Stimulated activated CD4-positive, alpha-beta T cell treated with anti-CD3 and anti-CD28 coated beads, Interleukin-1b, Interleukin-23, amount 100 ng/mL, for 1 hour (primary cell): ENCODE measurements around the gene RBAK.
A peak's percentile ranks its signal among the peaks of the same experiment; 100 is the strongest.
"Not testable (repeated sequence)": the region's sequence is repeated elsewhere in the genome, so short reads cannot be mapped to it uniquely, and the experiment has no call there.

ENCODE experiments used
- DNase-seq, 2 donors: peaks; one replicate each; pipeline ENCODE4 v3.0.0-alpha.2; 2020; ENCODE audit warnings: low read depth in 2 of 2

Gene RBAK

GRCh38 chr7:5045558-5046396 is at the start of gene RBAK:
Gene RBAK (plus strand): TSS chr7:5045860. CDS start chr7:5048077, 2,217 bp downstream.
- DNase-seq = peak; percentile 70 to 76

- DNase-seq = no peak
These were observed 48.9 kb upstream of the RBAK start for GRCh38 chr7:4996696-4997222.

DNA sequence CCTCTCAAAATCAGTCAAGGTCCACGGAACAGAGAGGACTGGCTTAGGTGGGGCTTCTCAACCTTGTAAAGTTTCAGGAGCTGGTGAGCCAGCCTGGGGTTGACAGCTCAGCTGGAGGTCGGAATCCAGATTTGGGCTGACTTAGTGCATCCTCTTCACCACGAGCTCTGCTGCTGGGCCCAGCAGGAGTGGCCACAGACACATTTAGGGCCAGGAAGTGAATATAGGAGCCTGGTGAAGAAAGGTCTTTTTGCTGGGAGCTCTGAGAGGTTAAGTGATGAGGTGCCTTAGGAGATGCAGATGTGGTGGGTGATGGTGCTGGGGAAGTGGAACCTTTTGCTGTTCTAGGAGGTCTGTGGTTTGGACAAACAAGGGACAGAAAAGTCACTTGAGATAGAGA is 47.4 kb upstream of the RBAK start:
- no peak for DNase-seq

GRCh38 chr7:4998910-4999309 is 46.8 kb upstream of the RBAK start:
- DNase-seq = no peak

- no peak for DNase-seq
These were observed 46.2 kb upstream of the RBAK start for GRCh38 chr7:4999369-4999950.

- DNase-seq = no peak
These were observed 44.7 kb upstream of the RBAK start for GRCh38 chr7:5001003-5001402.

- no peak for DNase-seq
These were observed 43.7 kb upstream of the RBAK start for GRCh38 chr7:5001911-5002310.

DNA sequence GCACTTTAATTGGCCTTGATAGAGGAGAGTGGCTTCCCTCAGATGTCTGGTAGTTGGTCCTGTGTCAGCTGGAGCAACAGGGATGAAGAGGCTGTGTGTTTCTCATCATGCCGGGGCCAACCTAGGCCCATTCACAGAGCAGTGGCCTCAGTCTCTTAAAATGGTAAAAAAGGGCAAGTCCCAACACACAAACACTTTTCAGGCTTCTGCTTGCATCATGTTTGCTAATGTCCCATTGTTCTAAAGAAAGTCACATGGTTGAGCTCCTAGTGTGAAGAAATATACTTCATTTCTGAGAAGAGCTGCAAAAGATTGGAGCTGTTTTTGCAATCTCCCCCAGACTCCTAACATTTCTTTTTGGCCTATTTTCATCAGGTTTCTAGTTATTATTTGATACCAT is 40.6 kb upstream of the RBAK start:
- no peak for DNase-seq

GRCh38 chr7:5012985-5013384 is 32.7 kb upstream of the RBAK start:
- DNase-seq = no peak

DNA sequence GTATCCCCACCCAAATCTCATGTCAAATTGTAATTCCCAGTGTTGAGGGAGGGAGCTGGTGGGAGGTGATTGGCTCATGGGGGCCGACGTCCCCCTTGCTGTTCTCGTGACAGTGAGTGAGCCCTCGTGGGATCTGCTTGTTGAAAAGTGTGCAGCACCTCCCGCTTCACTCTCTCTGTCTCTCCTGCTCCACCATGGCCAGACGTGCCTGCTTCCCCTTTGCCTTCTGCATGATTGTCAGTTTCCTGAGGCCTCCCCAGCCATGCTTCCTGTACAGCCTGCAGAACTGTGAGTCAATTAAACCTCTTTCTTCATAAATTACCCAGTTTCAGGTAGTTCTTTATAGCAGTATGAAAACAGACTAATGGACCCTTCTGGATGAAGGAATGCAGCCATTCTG is 29.7 kb upstream of the RBAK start:
- DNase-seq = not testable (repeated sequence)

DNA sequence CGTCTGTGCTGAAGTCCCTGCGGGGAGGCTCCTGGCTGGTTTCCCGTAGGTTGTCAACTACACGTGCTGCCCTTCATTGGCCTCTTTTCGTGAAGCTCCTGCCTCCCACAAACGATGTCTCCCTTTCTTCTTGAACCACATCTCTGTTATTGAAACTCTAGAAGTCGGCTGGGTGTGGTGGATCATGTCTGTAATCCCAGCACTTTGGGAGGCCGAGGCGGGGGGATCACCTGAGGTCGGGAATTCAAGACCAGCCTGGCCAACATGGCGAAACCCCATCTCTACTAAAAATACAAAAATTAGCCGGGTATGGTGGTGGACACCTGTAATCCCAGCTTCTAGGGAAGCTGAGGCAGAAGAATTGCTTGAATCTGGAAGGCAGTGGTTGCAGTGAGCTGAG is 28.0 kb upstream of the RBAK start:
- not testable (repeated sequence) for DNase-seq

DNA sequence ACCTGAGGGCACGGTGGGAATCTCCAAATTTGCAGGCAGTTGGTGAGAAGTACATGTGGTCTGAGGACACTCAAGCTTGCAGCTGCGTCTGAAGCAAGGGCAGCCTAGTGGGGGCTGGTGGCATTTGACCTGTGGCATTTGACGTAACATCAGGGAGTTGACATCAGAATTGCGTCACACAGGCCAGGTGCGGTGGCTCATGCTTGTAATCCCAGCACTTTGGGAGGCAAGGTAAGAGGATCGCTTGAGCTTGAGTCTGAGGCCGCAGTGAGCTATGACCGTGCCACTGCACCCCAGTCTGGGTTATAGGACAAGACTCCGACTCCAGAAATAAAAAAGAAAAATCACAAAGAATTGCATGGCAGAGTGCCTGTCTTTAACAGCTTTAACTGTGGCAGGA is 25.6 kb upstream of the RBAK start:
- DNase-seq = no peak

DNA sequence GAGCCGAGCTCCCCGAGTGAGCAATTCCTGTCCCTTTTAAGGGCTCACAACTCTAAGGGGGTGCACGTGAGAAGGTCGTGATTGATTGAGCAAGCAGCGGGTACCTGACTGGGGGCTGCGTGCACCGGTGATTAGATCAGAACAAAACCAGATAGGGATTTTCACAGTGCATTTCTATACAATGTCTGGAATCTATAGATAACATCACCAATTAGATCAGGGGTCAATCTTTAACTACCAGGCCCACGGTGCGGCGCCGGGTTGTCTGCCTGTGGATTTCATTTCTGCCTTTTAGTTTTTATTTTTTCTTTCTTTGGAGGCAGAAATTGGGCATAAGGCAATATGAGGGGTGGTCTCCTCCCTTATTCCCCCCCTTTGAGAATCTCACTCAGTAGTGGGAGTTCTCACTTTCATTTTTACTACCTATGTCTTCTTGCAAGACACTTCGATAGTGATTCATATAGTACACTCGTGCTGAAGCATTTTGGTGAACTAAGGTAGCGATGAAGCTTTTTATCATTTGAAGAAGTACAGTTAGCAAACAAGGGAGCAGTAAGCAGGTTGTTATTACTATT is 24.6 kb upstream of the RBAK start:
- not testable (repeated sequence) for DNase-seq

GRCh38 chr7:5023626-5024025 is 22.0 kb upstream of the RBAK start:
- not testable (repeated sequence) for DNase-seq

- not testable (repeated sequence) for DNase-seq
These were observed 17.8 kb upstream of the RBAK start for GRCh38 chr7:5027796-5028410.

DNA sequence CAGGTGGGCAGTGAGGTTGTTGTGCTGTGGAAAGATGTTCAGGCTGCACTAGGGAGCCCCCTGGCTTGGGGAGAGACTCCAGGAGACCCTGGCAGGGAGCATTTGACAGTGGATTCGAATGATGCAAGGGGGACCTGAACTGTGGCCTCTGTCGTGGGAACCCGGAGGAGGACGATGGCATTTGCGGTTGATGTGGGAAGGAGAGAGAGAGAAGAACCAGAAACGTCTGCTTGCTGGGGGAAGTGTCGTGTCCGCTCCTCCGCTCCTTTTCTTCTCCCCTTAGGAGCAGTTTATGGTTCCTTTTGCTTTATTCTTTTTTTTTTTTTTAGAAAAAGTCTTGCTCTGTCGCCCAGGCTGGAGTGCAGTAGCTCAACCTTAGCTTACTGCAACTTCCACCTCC is 12.5 kb upstream of the RBAK start:
- not testable (repeated sequence) for DNase-seq

- DNase-seq = no peak
These were observed 10.4 kb upstream of the RBAK start for GRCh38 chr7:5035276-5035675.

GRCh38 chr7:5036446-5036845 is 9.2 kb upstream of the RBAK start:
- DNase-seq = no peak

DNA sequence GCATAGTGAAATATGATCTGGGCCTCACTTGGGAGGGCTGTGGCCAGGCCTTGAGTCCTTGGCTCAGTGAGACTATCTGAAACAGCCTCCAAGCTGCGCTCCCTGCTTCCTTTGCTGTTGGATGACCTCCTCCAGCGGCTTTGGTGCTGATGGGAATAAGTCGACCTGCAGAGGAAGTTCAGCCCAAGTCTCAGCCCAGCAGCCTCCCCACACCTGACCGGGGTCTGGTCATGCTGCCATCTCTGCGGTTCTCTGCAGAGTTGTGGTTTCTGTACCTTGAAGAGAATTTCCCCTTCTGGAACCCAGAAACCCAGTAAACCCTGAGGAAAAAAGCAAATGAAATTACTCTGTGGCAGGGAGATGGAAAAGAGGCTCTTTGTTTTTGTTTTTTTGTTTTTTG is 4.6 kb upstream of the RBAK start:
- DNase-seq = no peak

DNA sequence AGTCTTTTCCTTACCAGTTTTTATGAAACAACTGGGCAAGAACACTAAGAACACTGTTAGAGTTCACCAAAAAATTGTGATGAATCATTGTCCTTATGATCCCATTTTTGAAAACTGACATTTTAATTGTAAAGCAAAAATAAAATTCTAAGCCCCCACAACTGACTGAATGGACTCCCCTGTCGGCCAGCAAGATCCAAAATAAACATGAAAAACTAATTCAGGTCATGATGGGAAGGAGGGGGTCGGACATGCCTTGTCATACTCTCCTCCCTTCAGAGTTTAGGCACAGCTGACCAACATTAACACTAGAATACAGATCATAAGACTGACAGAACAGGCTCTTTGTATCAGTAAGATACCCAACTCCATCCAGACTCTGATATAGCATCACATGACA is 2.0 kb upstream of the RBAK start:
- DNase-seq = no peak

DNA sequence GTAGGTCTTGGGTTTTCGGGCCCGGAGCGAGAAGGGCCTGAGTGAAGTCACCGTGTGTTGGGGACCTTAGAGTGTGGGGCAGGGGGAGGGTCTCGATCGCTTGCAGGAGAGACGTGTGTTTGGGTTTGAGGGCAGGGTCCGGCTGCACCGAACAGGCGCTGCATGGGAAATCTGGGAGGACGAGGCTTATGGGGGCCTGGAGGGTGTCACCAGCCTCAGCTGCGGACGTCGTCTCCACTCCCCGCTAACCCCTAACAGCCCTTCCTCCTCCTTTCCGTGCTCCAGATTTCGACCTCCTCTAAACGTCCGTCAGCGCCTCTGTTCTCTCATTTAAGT is 705 bp downstream of the RBAK start:
- not testable (repeated sequence) for DNase-seq

- not testable (repeated sequence) for DNase-seq
These were observed 1.5 kb downstream of the RBAK start for GRCh38 chr7:5047127-5047526.

DNA sequence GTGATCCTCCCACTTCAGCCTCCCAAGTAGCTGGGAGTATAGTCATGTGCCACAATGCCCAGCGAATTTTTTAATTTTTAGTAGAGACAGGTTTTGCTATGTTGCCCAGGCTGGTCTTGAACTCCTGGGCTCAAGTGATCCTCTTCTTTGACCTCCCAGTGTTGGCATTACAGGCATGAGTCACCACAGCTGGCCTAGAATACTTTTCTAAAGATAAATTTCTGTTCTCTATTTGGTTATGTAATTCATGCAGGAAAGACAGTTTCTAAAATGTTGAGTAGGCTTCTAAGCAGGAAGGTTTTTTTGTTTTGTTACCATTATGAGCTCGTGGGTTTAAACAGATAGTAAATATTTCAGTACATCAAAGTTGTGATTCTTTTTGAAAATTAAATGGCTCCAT is 5.0 kb downstream of the RBAK start:
- no peak for DNase-seq
